H1 (cell line): ENCODE data around the gene ARL14EPL. TPM values are rescaled to one million over a fixed set of nuclear protein-coding genes. Genes with fewer than 3 reads are reported as not detected.

Experiments used
- CTCF ChIA-PET: fragments of 300-600 bp; sonication (Branson Sonifier 250); formaldehyde crosslinking; loops from one replicate; lab custom pipeline; 2021; ENCODE audit not compliant: partially characterized antibody; lab: Charles Lee
- POLR2A ChIA-PET: fragments of 300-600 bp; sonication (Branson Sonifier 250); formaldehyde crosslinking; loops from one replicate; lab custom pipeline; 2021; ENCODE audit warnings: inconsistent platforms; ENCODE audit not compliant: partially characterized antibody; lab: Charles Lee
- DNase-seq, 2 experiments: peaks; one replicate each; pipeline versions ENCODE4 v3.0.0 to v3.0.0-alpha.2; 2010 to 2022; ENCODE audit warnings: low spot score in 2 of 2, low read depth in 1 of 2, mixed read lengths in 1 of 2
- FAIRE-seq: peaks from 2 replicates; lab custom pipeline; 2011; peaks lifted over from hg19 to GRCh38; lab: Jason Lieb, UNC
- H2AFZ ChIP-seq: 2 replicates; pipeline ENCODE4 v1.8.1; 2012; ENCODE audit warnings: low read length, inconsistent platforms
- H2AK5ac ChIP-seq: 2 replicates; pipeline ENCODE4 v1.6.1; 2013; ENCODE audit warnings: low read depth, low read length
- H2BK120ac ChIP-seq: replicated peaks from 2 replicates; pipeline ENCODE3; 2013; ENCODE audit warnings: low read depth, low read length, inconsistent platforms
- H2BK12ac ChIP-seq: 2 replicates; pipeline ENCODE4 v1.6.1; 2013; ENCODE audit warnings: low read depth, low read length
- H2BK15ac ChIP-seq: 2 replicates; pipeline ENCODE4 v1.6.1; 2013; ENCODE audit warnings: low read length
- H2BK20ac ChIP-seq: 2 replicates; pipeline ENCODE4 v1.6.1; 2013; ENCODE audit warnings: low read length
- H2BK5ac ChIP-seq: 2 replicates; pipeline ENCODE4 v1.6.1; 2013; ENCODE audit warnings: low read depth, low read length
- H3K14ac ChIP-seq: 2 replicates; pipeline ENCODE4 v1.6.1; 2013; ENCODE audit warnings: inconsistent platforms; ENCODE audit not compliant: insufficient read length
- H3K18ac ChIP-seq: 2 replicates; pipeline ENCODE4 v1.6.1; 2013; ENCODE audit warnings: low read length; ENCODE audit errors: extremely low read depth
- H3K23ac ChIP-seq: 2 replicates; pipeline ENCODE4 v1.6.1; 2013; ENCODE audit warnings: inconsistent platforms; ENCODE audit not compliant: insufficient read length
- H3K23me2 ChIP-seq: 2 replicates; pipeline ENCODE4 v1.6.1; 2013; ENCODE audit warnings: low read depth, low read length
- H3K27ac ChIP-seq: 2 replicates; pipeline ENCODE4 v1.6.1; 2011; ENCODE audit warnings: low read depth, low read length, inconsistent platforms
- H3K27me3 ChIP-seq, 4 experiments: replicated peaks in 1 of 4; 1 replicate in 1 of 4; 2 replicates in 3 of 4; pipeline versions ENCODE4 v1.6.1 to v1.8.1; 2011 to 2013; ENCODE audit warnings: low read length in 3 of 4, mild to moderate bottlenecking in 3 of 4, inconsistent platforms in 2 of 4, mixed read lengths in 2 of 4, moderate library complexity in 1 of 4; ENCODE audit not compliant: control insufficient read depth in 3 of 4, insufficient read depth in 3 of 4; ENCODE audit errors: extremely low read depth in 1 of 4
- H3K36me3 ChIP-seq, 4 experiments: 2 replicates each; pipeline versions ENCODE4 v1.6.1 to v1.8.1; 2011 to 2013; ENCODE audit warnings: mild to moderate bottlenecking in 4 of 4, low read length in 3 of 4, moderate library complexity in 2 of 4, control low read depth in 1 of 4, inconsistent platforms in 1 of 4; ENCODE audit not compliant: insufficient read depth in 4 of 4, control insufficient read depth in 2 of 4
- H3K4ac ChIP-seq: replicated peaks from 2 replicates; pipeline ENCODE3; 2013; ENCODE audit warnings: low read length, low read depth, mixed read lengths, inconsistent platforms; ENCODE audit not compliant: insufficient read length
- H3K4me1 ChIP-seq, 4 experiments: replicated peaks in 1 of 4; 1 replicate in 1 of 4; 2 replicates in 3 of 4; pipeline versions ENCODE4 v1.6.1 to v1.8.1; 2011 to 2013; ENCODE audit warnings: low read length in 3 of 4, inconsistent platforms in 2 of 4, mixed read lengths in 1 of 4; ENCODE audit not compliant: insufficient read depth in 4 of 4, control insufficient read depth in 3 of 4
- H3K4me2 ChIP-seq, 2 experiments: 2 replicates each; pipeline versions ENCODE4 v1.6.1 to v1.8.1; 2011 to 2013; ENCODE audit warnings: low read depth in 2 of 2, low read length in 2 of 2, control low read depth in 1 of 2, inconsistent platforms in 1 of 2, mild to moderate bottlenecking in 1 of 2; ENCODE audit not compliant: insufficient read depth in 1 of 2
- H3K4me3 ChIP-seq, 4 experiments: fragments of 200-600, 300-600 bp in 1 of 4; sonication (generic), shearing (Covaris generic), sonication (Bioruptor Twin) in 1 of 4; 2 replicates each; pipeline versions ENCODE4 v1.5.1 to v1.8.1; 2011 to 2016; ENCODE audit warnings: low read length in 4 of 4, low read depth in 3 of 4, control low read depth in 2 of 4, inconsistent platforms in 2 of 4, mild to moderate bottlenecking in 2 of 4, mixed read lengths in 1 of 4, moderate library complexity in 1 of 4; ENCODE audit not compliant: insufficient read depth in 2 of 4; ENCODE audit errors: extremely low read depth in 1 of 4
- H3K56ac ChIP-seq: replicated peaks from 2 replicates; pipeline ENCODE3; 2013; ENCODE audit warnings: low read depth, mild to moderate bottlenecking, mixed read lengths, low read length, inconsistent platforms; ENCODE audit not compliant: insufficient read length
- H3K79me1 ChIP-seq: 2 replicates; pipeline ENCODE4 v1.6.1; 2013; ENCODE audit warnings: low read depth, low read length, control low read depth
- H3K79me2 ChIP-seq, 2 experiments: 2 replicates each; pipeline versions ENCODE4 v1.6.1 to v1.8.1; 2012 to 2013; ENCODE audit warnings: low read length in 2 of 2, mild to moderate bottlenecking in 2 of 2, inconsistent platforms in 1 of 2; ENCODE audit not compliant: insufficient read depth in 2 of 2, control insufficient read depth in 1 of 2
- H3K9ac ChIP-seq, 4 experiments: replicated peaks in 1 of 4; 1 replicate in 1 of 4; 2 replicates in 3 of 4; pipeline versions ENCODE4 v1.6.1 to v1.8.1; 2011 to 2013; ENCODE audit warnings: low read depth in 3 of 4, low read length in 3 of 4, control low read depth in 2 of 4, mild to moderate bottlenecking in 2 of 4, moderate library complexity in 2 of 4, inconsistent platforms in 1 of 4; ENCODE audit errors: extremely low read depth in 1 of 4
- H3K9me3 ChIP-seq, 2 experiments: 2 replicates each; pipeline versions ENCODE4 v1.6.1 to v1.8.1; 2012 to 2013; ENCODE audit warnings: mild to moderate bottlenecking in 2 of 2, moderate library complexity in 2 of 2, control low read depth in 1 of 2, inconsistent platforms in 1 of 2, low read depth in 1 of 2, low read length in 1 of 2, mixed read lengths in 1 of 2; ENCODE audit not compliant: insufficient read depth in 2 of 2
- H4K20me1 ChIP-seq, 2 experiments: replicated peaks in 1 of 2; 2 replicates each; pipeline versions ENCODE3 to v1.8.1; 2011 to 2013; ENCODE audit warnings: inconsistent platforms in 2 of 2, low read length in 2 of 2, mild to moderate bottlenecking in 1 of 2; ENCODE audit not compliant: insufficient read depth in 2 of 2, control insufficient read depth in 1 of 2
- H4K5ac ChIP-seq: 2 replicates; pipeline ENCODE4 v1.6.1; 2013; ENCODE audit warnings: low read length, low read depth, mixed read lengths, inconsistent platforms; ENCODE audit not compliant: insufficient read length
- H4K8ac ChIP-seq: 2 replicates; pipeline ENCODE4 v1.8.0; 2013; ENCODE audit warnings: mild to moderate bottlenecking, moderate library complexity, low read length, inconsistent platforms; ENCODE audit not compliant: insufficient read depth; ENCODE audit errors: extremely low read depth
- H4K91ac ChIP-seq: replicated peaks from 2 replicates; pipeline ENCODE3; 2013; ENCODE audit warnings: low read length, mixed read lengths, inconsistent platforms; ENCODE audit not compliant: insufficient read length
- ASH2L ChIP-seq: fragments of 200-600, 300-600 bp; sonication (generic); IDR thresholded peaks from one replicate; pipeline ENCODE4 v1.7.1; 2017; ENCODE audit warnings: low read length
- CTBP2 ChIP-seq: IDR thresholded peaks from 2 replicates; pipeline ENCODE4 v1.7.0; 2011; ENCODE audit warnings: borderline replicate concordance, mild to moderate bottlenecking, moderate library complexity, mixed read lengths, low read length; ENCODE audit not compliant: insufficient read depth, insufficient read length
- EP300 ChIP-seq, 2 experiments: IDR thresholded peaks; 1 replicate in 1 of 2; 2 replicates in 1 of 2; pipeline ENCODE4 v1.6.1; 2011 to 2012; ENCODE audit warnings: low read depth in 2 of 2, low read length in 2 of 2, mild to moderate bottlenecking in 2 of 2, borderline replicate concordance in 1 of 2, inconsistent platforms in 1 of 2, moderate library complexity in 1 of 2
- GTF2F1 ChIP-seq: IDR thresholded peaks from 2 replicates; pipeline ENCODE4 v1.6.1; 2012; ENCODE audit warnings: low read depth, low read length, improper control_type of control experiment, borderline replicate concordance
- JUN ChIP-seq: IDR thresholded peaks from 2 replicates; pipeline ENCODE4 v1.6.1; 2011; ENCODE audit warnings: low read depth, mild to moderate bottlenecking, improper control_type of control experiment, low read length
- JUND ChIP-seq: IDR thresholded peaks from 2 replicates; pipeline ENCODE4 v1.6.1; 2011; ENCODE audit warnings: mild to moderate bottlenecking, improper control_type of control experiment, low read length
- NANOG ChIP-seq: IDR thresholded peaks from 2 replicates; pipeline ENCODE4 v1.6.1; 2011; ENCODE audit warnings: low read length, low read depth, mild to moderate bottlenecking, inconsistent platforms; ENCODE audit not compliant: insufficient read depth, poor library complexity, severe bottlenecking
- NRF1 ChIP-seq: IDR thresholded peaks from 2 replicates; pipeline ENCODE4 v1.6.1; 2011; ENCODE audit warnings: mild to moderate bottlenecking, low read depth, low read length, improper control_type of control experiment
- RBBP5 ChIP-seq: IDR thresholded peaks from 2 replicates; pipeline ENCODE4 v1.7.1; 2012; ENCODE audit warnings: low read depth, mild to moderate bottlenecking, inconsistent platforms, low read length, moderate library complexity, borderline replicate concordance
- SIRT6 ChIP-seq: IDR thresholded peaks from one replicate; pipeline ENCODE4 v1.7.1; 2012; ENCODE audit warnings: low read length, inconsistent platforms
- SIX5 ChIP-seq: IDR thresholded peaks from 2 replicates; pipeline ENCODE4 v1.6.1; 2011; ENCODE audit warnings: mild to moderate bottlenecking, low read depth, low read length
- SP2 ChIP-seq: IDR thresholded peaks from 2 replicates; pipeline ENCODE4 v1.6.1; 2012; ENCODE audit warnings: mild to moderate bottlenecking, low read length, inconsistent platforms
- TAF1 ChIP-seq: IDR thresholded peaks from 2 replicates; pipeline ENCODE4 v1.6.1; 2011; ENCODE audit warnings: mild to moderate bottlenecking, low read depth, low read length
- WGBS, 2 experiments: shearing (Covaris generic) in 1 of 2; methylation state at CpG; one replicate each; pipeline versions ENCODE4 v1.1.6 to v1.1.7; 2013 to 2015; ENCODE audit warnings: low lambda C conversion rate in 2 of 2, mixed read lengths in 2 of 2, inconsistent platforms in 1 of 2, low coverage in 1 of 2, missing lambda C conversion rate in 1 of 2; ENCODE audit not compliant: insufficient replicate concordance in 2 of 2, insufficient coverage in 1 of 2, insufficient read length in 1 of 2; ENCODE audit errors: extremely low coverage in 1 of 2, missing lambda C conversion rate in 1 of 2; 5-methylcytosine and 5-hydroxymethylcytosine counted together
- polyA plus RNA-seq, 7 experiments: library from polyadenylated mRNA; depleted of rRNA in 3 of 7; stranded (reverse) in 5 of 7; unstranded in 2 of 7; fragments of >200 nt in 5 of 7; fragments of 200-250 nt in 2 of 7; gene quantifications; 1 replicate in 5 of 7; 2 replicates in 1 of 7; 4 replicates in 1 of 7; pipeline versions ENCODE4 v1.2.1 to v1.2.3, GENCODE V29; 2011 to 2013; ENCODE audit warnings: missing spikeins in 2 of 7, mixed read lengths in 2 of 7
- total RNA-seq: library from RNA; stranded (reverse); fragmentation: NEBNext Ultra II Directional; extraction: Animal tissue kit (Norgen Biotek cat#: 25700); gene quantifications from 2 replicates; pipeline ENCODE4 v1.2.1, GENCODE V29; 2021

Gene ARL14EPL
- total and polyA plus RNA-seq, 2 of the 8 experiments (the other 6 are each of a cell fraction or from before 2014, with no cell fraction given), result not detected

DNA sequence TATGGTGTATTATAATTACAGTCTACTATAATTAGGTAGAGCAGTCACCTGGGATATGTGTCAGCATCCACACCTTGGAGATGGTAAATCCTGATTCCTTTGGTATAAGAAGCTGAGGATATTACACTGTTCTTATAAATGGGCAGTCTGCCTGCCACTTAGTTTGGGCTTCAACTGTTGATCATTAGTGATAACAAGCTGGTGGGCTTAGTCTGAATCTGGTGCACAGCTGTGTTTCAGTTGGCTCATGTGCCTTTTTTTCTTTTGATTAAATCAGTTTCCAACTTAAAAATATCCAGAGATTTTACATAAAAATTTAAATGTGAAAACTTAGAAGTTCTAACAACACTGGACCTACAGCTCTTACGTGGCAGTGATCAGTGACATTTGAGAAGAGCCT is 48.8 kb upstream of the ARL14EPL start:
- FAIRE-seq, result no peak
- TF ChIP-seq TAF1 (no peak), RBBP5 (no peak), CTBP2 (no peak), JUND (no peak), JUN (no peak), SIRT6 (no peak), SIX5 (no peak), SP2 (no peak), GTF2F1 (no peak), ASH2L (no peak), NANOG (no peak), EP300 (IDR thresholded peaks at IDR 0.05; ENCODE audit: borderline replicate concordance in 1 of 2, low read depth in 2 of 2, low read length in 2 of 2) (no peak), NRF1 (no peak)

More for the DNA sequence above, 48.8 kb upstream of the ARL14EPL start:
- CTCF ChIA-PET, result interaction anchor here (1.1 to 1.7 kb wide), 4 partner anchors 19 to 359 kb away, joined by 3 to 5 read pairs (median 3); partner anchors contain the start of gene LVRN
- H3K9me3 ChIP-seq, result no peaks in the 10 kb centered on the region
- H3K27me3 ChIP-seq, result no peaks in the 10 kb centered on the region
- no peak overlapping the region for H3K9ac ChIP-seq
- H2AFZ ChIP-seq, result no peak overlapping the region
- no peak overlapping the region for H2BK15ac ChIP-seq
- no peaks in the 10 kb centered on the region for H3K36me3 ChIP-seq
- H2BK5ac ChIP-seq, result no peak overlapping the region
- H2BK12ac ChIP-seq, result no peak overlapping the region
- H4K5ac ChIP-seq, result no peak overlapping the region
- H3K4me2 ChIP-seq, result no peak overlapping the region
- no peak for DNase-seq
- H3K23me2 ChIP-seq, result no peaks in the 10 kb centered on the region
- no peak overlapping the region for H3K4me3 ChIP-seq
- no peak overlapping the region for H2BK120ac ChIP-seq
- WGBS, 2 experiments, result 95% methylated on average over 1 of the region's 1 CpG; no CpG with 5 or more reads in 1 of the 2 experiments
- no peaks in the 10 kb centered on the region for H3K79me1 ChIP-seq
- POLR2A ChIA-PET, result interaction anchor here (0.7 kb wide), 1 partner anchor 9 kb away, joined by 3 read pairs; no protein-coding TSS in a partner anchor
- no peak overlapping the region for H3K14ac ChIP-seq
- H3K18ac ChIP-seq, result no peak overlapping the region
- H3K23ac ChIP-seq, result no peak overlapping the region
- no peak overlapping the region for H3K4ac ChIP-seq
- no peak overlapping the region for H3K56ac ChIP-seq
- no peaks in the 10 kb centered on the region for H4K20me1 ChIP-seq
- H4K8ac ChIP-seq, result no peak overlapping the region
- no peak overlapping the region for H4K91ac ChIP-seq
- no peaks in the 10 kb centered on the region for H3K79me2 ChIP-seq
- no peaks in the 10 kb centered on the region for H3K4me1 ChIP-seq
- no peak overlapping the region for H2AK5ac ChIP-seq
- H2BK20ac ChIP-seq, result no peak overlapping the region
- no peak overlapping the region for H3K27ac ChIP-seq
